HepG2 (cell line): Measurements from ENCODE around the gene MSI2. TPM values are rescaled to one million over a fixed set of nuclear protein-coding genes. Genes with fewer than 3 reads are reported as not detected.

Experiments used
- ATF1 ChIP-seq: IDR thresholded peaks from 2 replicates; pipeline ENCODE4 v1.6.1; 2016; ENCODE audit warnings: mild to moderate bottlenecking, control low read depth
- ATF7 ChIP-seq, 2 experiments: fragments of 450-650 bp in 1 of 2; sonication (generic) in 1 of 2; formaldehyde crosslinking in 1 of 2; IDR thresholded peaks; 2 replicates each; pipeline versions ENCODE4 v1.4.0 to v1.6.1; 2016 to 2020; ENCODE audit warnings: antibody characterized with exemption in 1 of 2, mild to moderate bottlenecking in 1 of 2, missing genetic modification reagents in 1 of 2
- EP300 ChIP-seq, 3 experiments: sonication (generic) in 1 of 3; formaldehyde crosslinking in 1 of 3; IDR thresholded peaks; 2 replicates each; pipeline versions ENCODE4 v1.5.1 to v1.6.1; 2011 to 2020; ENCODE audit warnings: low read depth in 2 of 3, low read length in 2 of 3, borderline replicate concordance in 1 of 3, improper control_type of control experiment in 1 of 3, mild to moderate bottlenecking in 1 of 3, missing genetic modification reagents in 1 of 3, moderate library complexity in 1 of 3
- KAT8 ChIP-seq: IDR thresholded peaks from 2 replicates; pipeline ENCODE4 v1.6.1; 2016; ENCODE audit warnings: missing genetic modification reagents, missing compliant biosample characterization
- KDM6A ChIP-seq: IDR thresholded peaks from 2 replicates; pipeline ENCODE4 v1.6.1; 2016; ENCODE audit warnings: low read depth
- NCOA5 ChIP-seq: sonication (generic); formaldehyde crosslinking; IDR thresholded peaks from 2 replicates; pipeline ENCODE4 v1.4.0; 2020; ENCODE audit warnings: missing genetic modification reagents
- TRAFD1 ChIP-seq: sonication (generic); formaldehyde crosslinking; IDR thresholded peaks from 2 replicates; pipeline ENCODE4 v1.5.1; 2020; ENCODE audit warnings: missing genetic modification reagents, mild to moderate bottlenecking, borderline replicate concordance
- ZFY ChIP-seq: sonication (generic); formaldehyde crosslinking; IDR thresholded peaks from 2 replicates; pipeline ENCODE4 v1.4.0; 2020; ENCODE audit warnings: missing genetic modification reagents
- ZKSCAN8 ChIP-seq: IDR thresholded peaks from 2 replicates; pipeline ENCODE4 v1.6.1; 2016; ENCODE audit warnings: borderline replicate concordance, missing genetic modification reagents, missing compliant biosample characterization
- ZNF12 ChIP-seq: sonication (generic); formaldehyde crosslinking; IDR thresholded peaks from 2 replicates; pipeline ENCODE4 v1.5.0; 2020; ENCODE audit warnings: missing genetic modification reagents
- ZNF17 ChIP-seq: sonication (generic); formaldehyde crosslinking; IDR thresholded peaks from 2 replicates; pipeline ENCODE4 v1.5.0; 2020; ENCODE audit warnings: mild to moderate bottlenecking, missing genetic modification reagents
- ZNF772 ChIP-seq: sonication (generic); formaldehyde crosslinking; IDR thresholded peaks from 2 replicates; pipeline ENCODE4 v1.5.0; 2020; ENCODE audit warnings: mild to moderate bottlenecking, missing genetic modification reagents
- polyA plus RNA-seq, 8 experiments: library from polyadenylated mRNA; depleted of rRNA in 3 of 8; stranded (reverse) in 7 of 8; unstranded in 1 of 8; fragments of >200 nt; fragmentation: Illumina TruSeq in 4 of 8; extraction: Trizol in 4 of 8; gene quantifications; 2 replicates each; pipeline versions ENCODE4 v1.2.1 to v1.2.3, GENCODE V29; 2011 to 2016; ENCODE audit warnings: low read depth in 4 of 8, missing spikeins in 1 of 8, mixed read lengths in 1 of 8; ENCODE audit not compliant: insufficient read depth in 1 of 8
- total RNA-seq, 5 experiments: library from RNA; depleted of rRNA; stranded (reverse); fragments of >200 nt; fragmentation: Illumina TruSeq; extraction: Trizol; gene quantifications; 2 replicates each; pipeline ENCODE4 v1.2.3, GENCODE V29; 2016; ENCODE audit warnings: low read depth in 1 of 5
- TF ChIP-seq, protein P1 (sequence below): sonication (generic); formaldehyde crosslinking; IDR thresholded peaks from 2 replicates; pipeline ENCODE4 v1.5.0; 2020; ENCODE audit warnings: missing genetic modification reagents
- TF ChIP-seq, protein P2 (sequence below): sonication (generic); formaldehyde crosslinking; IDR thresholded peaks from 2 replicates; pipeline ENCODE4 v1.5.0; 2020; ENCODE audit warnings: mild to moderate bottlenecking, missing genetic modification reagents, borderline replicate concordance
- TF ChIP-seq, protein P3 (sequence below): sonication (generic); formaldehyde crosslinking; IDR thresholded peaks from 2 replicates; pipeline ENCODE4 v1.9.0; 2021; ENCODE audit warnings: missing genetic modification reagents, borderline replicate concordance
- TF ChIP-seq, protein P4 (sequence below): sonication (generic); formaldehyde crosslinking; conservative IDR thresholded peaks from 2 replicates; pipeline ENCODE4 v1.5.0; 2020; ENCODE audit warnings: missing genetic modification reagents

MSI2 gene
- total and polyA plus RNA-seq, 2 of the 13 experiments (the other 11 are each of a cell fraction or from before 2014, with no cell fraction given): 77.5 to 78.4 TPM

GRCh38 chr17:57577751-57578607 lies 321.7 kb downstream of the MSI2 start (continued):
- TF ChIP-seq, protein P1, sequence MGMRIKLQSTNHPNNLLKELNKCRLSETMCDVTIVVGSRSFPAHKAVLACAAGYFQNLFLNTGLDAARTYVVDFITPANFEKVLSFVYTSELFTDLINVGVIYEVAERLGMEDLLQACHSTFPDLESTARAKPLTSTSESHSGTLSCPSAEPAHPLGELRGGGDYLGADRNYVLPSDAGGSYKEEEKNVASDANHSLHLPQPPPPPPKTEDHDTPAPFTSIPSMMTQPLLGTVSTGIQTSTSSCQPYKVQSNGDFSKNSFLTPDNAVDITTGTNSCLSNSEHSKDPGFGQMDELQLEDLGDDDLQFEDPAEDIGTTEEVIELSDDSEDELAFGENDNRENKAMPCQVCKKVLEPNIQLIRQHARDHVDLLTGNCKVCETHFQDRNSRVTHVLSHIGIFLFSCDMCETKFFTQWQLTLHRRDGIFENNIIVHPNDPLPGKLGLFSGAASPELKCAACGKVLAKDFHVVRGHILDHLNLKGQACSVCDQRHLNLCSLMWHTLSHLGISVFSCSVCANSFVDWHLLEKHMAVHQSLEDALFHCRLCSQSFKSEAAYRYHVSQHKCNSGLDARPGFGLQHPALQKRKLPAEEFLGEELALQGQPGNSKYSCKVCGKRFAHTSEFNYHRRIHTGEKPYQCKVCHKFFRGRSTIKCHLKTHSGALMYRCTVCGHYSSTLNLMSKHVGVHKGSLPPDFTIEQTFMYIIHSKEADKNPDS (CRISPR knock-in tag): 0 out of 2 replicates have a peak, but pooled peaks have one; percentile 28
- TF ChIP-seq ZNF17 (no peak), ATF1 (CRISPR knock-in tag) (no peak), TRAFD1 (CRISPR knock-in tag) (no peak), ZNF772 (CRISPR knock-in tag) (no peak), ZNF12 (CRISPR knock-in tag) (peak; percentile 84; the same call in 1 of the 2 replicates), NCOA5 (CRISPR knock-in tag) (no peak), ZFY (CRISPR knock-in tag) (no peak), KDM6A (CRISPR knock-in tag) (peak; percentile 85), EP300 (IDR thresholded peaks at IDR 0.05; ENCODE audit: low read depth in 2 of 2, low read length in 2 of 2) (peak; percentile 77 to 96; a peak in 3 of 4 replicates), EP300 (CRISPR knock-in tag; IDR thresholded peaks at IDR 0.05; ENCODE audit: borderline replicate concordance) (peak; percentile 74; the same call in 1 of the 2 replicates), KAT8 (CRISPR knock-in tag) (peak; percentile 89), ATF7 (IDR thresholded peaks at IDR 0.05) (no peak), ATF7 (CRISPR knock-in tag; IDR thresholded peaks at IDR 0.05) (no peak), ZKSCAN8 (peak; percentile 73; the same call in 1 of the 2 replicates)
- TF ChIP-seq, protein P2, sequence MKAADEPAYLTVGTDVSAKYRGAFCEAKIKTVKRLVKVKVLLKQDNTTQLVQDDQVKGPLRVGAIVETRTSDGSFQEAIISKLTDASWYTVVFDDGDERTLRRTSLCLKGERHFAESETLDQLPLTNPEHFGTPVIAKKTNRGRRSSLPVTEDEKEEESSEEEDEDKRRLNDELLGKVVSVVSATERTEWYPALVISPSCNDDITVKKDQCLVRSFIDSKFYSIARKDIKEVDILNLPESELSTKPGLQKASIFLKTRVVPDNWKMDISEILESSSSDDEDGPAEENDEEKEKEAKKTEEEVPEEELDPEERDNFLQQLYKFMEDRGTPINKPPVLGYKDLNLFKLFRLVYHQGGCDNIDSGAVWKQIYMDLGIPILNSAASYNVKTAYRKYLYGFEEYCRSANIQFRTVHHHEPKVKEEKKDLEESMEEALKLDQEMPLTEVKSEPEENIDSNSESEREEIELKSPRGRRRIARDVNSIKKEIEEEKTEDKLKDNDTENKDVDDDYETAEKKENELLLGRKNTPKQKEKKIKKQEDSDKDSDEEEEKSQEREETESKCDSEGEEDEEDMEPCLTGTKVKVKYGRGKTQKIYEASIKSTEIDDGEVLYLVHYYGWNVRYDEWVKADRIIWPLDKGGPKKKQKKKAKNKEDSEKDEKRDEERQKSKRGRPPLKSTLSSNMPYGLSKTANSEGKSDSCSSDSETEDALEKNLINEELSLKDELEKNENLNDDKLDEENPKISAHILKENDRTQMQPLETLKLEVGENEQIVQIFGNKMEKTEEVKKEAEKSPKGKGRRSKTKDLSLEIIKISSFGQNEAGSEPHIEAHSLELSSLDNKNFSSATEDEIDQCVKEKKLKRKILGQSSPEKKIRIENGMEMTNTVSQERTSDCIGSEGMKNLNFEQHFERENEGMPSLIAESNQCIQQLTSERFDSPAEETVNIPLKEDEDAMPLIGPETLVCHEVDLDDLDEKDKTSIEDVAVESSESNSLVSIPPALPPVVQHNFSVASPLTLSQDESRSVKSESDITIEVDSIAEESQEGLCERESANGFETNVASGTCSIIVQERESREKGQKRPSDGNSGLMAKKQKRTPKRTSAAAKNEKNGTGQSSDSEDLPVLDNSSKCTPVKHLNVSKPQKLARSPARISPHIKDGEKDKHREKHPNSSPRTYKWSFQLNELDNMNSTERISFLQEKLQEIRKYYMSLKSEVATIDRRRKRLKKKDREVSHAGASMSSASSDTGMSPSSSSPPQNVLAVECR (CRISPR knock-in tag): peak; percentile 60; the same call in 1 of the 2 replicates
- TF ChIP-seq, protein P3, sequence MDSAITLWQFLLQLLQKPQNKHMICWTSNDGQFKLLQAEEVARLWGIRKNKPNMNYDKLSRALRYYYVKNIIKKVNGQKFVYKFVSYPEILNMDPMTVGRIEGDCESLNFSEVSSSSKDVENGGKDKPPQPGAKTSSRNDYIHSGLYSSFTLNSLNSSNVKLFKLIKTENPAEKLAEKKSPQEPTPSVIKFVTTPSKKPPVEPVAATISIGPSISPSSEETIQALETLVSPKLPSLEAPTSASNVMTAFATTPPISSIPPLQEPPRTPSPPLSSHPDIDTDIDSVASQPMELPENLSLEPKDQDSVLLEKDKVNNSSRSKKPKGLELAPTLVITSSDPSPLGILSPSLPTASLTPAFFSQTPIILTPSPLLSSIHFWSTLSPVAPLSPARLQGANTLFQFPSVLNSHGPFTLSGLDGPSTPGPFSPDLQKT (CRISPR knock-in tag): no peak
- TF ChIP-seq, protein P4, sequence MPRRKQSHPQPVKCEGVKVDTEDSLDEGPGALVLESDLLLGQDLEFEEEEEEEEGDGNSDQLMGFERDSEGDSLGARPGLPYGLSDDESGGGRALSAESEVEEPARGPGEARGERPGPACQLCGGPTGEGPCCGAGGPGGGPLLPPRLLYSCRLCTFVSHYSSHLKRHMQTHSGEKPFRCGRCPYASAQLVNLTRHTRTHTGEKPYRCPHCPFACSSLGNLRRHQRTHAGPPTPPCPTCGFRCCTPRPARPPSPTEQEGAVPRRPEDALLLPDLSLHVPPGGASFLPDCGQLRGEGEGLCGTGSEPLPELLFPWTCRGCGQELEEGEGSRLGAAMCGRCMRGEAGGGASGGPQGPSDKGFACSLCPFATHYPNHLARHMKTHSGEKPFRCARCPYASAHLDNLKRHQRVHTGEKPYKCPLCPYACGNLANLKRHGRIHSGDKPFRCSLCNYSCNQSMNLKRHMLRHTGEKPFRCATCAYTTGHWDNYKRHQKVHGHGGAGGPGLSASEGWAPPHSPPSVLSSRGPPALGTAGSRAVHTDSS (CRISPR knock-in tag): no peak
